Fibroblast of skin of left quadriceps (primary cell): Measurements from ENCODE around the gene CRIM1.

Experiments
- DNase-seq, 2 experiments: peaks; one replicate each; pipeline ENCODE4 v3.0.0-alpha.2; 2013; ENCODE audit warnings: low read depth in 2 of 2

Gene CRIM1

GRCh38 chr2:36455788-36456187 lies 100.2 kb downstream of the CRIM1 start:
- peak in 1 of 2 experiments; percentile 45 for DNase-seq

- peak in 1 of 2 experiments; percentile 47 for DNase-seq
Observed at GRCh38 chr2:36456227-36457175, 100.9 kb downstream of the CRIM1 start.

GRCh38 chr2:36458106-36458505 lies 102.5 kb downstream of the CRIM1 start:
- no peak for DNase-seq

- no peak for DNase-seq
Observed at GRCh38 chr2:36459725-36460137, 104.2 kb downstream of the CRIM1 start.

GRCh38 chr2:36461039-36461681 lies 105.6 kb downstream of the CRIM1 start:
- DNase-seq, result peak; percentile 84

- DNase-seq, result no peak
Observed at GRCh38 chr2:36462311-36462935, 106.8 kb downstream of the CRIM1 start.

GRCh38 chr2:36463365-36463764 lies 107.8 kb downstream of the CRIM1 start:
- no peak for DNase-seq

- no peak for DNase-seq
Observed at GRCh38 chr2:36464006-36464721, 108.6 kb downstream of the CRIM1 start.

- DNase-seq, result no peak
Observed at GRCh38 chr2:36466135-36466534, 110.6 kb downstream of the CRIM1 start.

- peak in 1 of 2 experiments; percentile 52 for DNase-seq
Observed at GRCh38 chr2:36468463-36469105, 113.0 kb downstream of the CRIM1 start.

- no peak for DNase-seq
Observed at GRCh38 chr2:36469106-36469477, 113.5 kb downstream of the CRIM1 start.

- DNase-seq, result no peak
Observed at GRCh38 chr2:36469710-36470109, 114.1 kb downstream of the CRIM1 start.

- DNase-seq, result no peak
Observed at GRCh38 chr2:36473230-36473629, 117.7 kb downstream of the CRIM1 start.

- no peak for DNase-seq
Observed at GRCh38 chr2:36476411-36476810, 120.8 kb downstream of the CRIM1 start.

- DNase-seq, result no peak
Observed at GRCh38 chr2:36477315-36477714, 121.7 kb downstream of the CRIM1 start.

- DNase-seq, result no peak
Observed at GRCh38 chr2:36477746-36478145, 122.2 kb downstream of the CRIM1 start.

- peak; percentile 67 to 69 for DNase-seq
Observed at GRCh38 chr2:36478332-36478738, 122.8 kb downstream of the CRIM1 start.

GRCh38 chr2:36478999-36479398 lies 123.4 kb downstream of the CRIM1 start:
- no peak for DNase-seq

GRCh38 chr2:36479406-36479805 lies 123.8 kb downstream of the CRIM1 start:
- DNase-seq, result no peak

- no peak for DNase-seq
Observed at GRCh38 chr2:36480028-36480427, 124.5 kb downstream of the CRIM1 start.

- DNase-seq, result no peak
Observed at GRCh38 chr2:36480636-36481035, 125.1 kb downstream of the CRIM1 start.
